Hepatocyte (in vitro differentiated cells): ENCODE measurements around the gene BCOR. TPM values are rescaled to one million over a fixed set of nuclear protein-coding genes. Genes with fewer than 3 reads are reported as not detected.
A peak's percentile ranks its signal among the peaks of the same experiment; 100 is the strongest.

Experiments
- DNase-seq: peaks from one replicate; pipeline ENCODE4 v3.0.0-alpha.2; 2016; ENCODE audit warnings: low spot score
- H2AFZ ChIP-seq: fragments of 200-600 bp; sonication (generic); 2 replicates; pipeline ENCODE4 v1.6.0; 2016; ENCODE audit warnings: antibody characterized with exemption, mild to moderate bottlenecking
- H3K27ac ChIP-seq: fragments of 200-600 bp; sonication (generic); 2 replicates; pipeline ENCODE4 v1.5.1; 2016; ENCODE audit warnings: mild to moderate bottlenecking
- H3K27me3 ChIP-seq: fragments of 200-600 bp; sonication (generic); 2 replicates; pipeline ENCODE4 v1.6.1; 2016
- H3K36me3 ChIP-seq: fragments of 200-600 bp; sonication (generic); replicated peaks from 2 replicates; pipeline ENCODE4 v1.5.1; 2016; ENCODE audit warnings: low read depth; ENCODE audit not compliant: insufficient read depth
- H3K4me1 ChIP-seq: fragments of 200-600 bp; sonication (generic); 2 replicates; pipeline ENCODE4 v1.5.1; 2016; ENCODE audit warnings: mild to moderate bottlenecking, moderate library complexity; ENCODE audit not compliant: insufficient read depth
- H3K4me2 ChIP-seq: fragments of 200-600 bp; sonication (generic); 2 replicates; pipeline ENCODE4 v1.6.0; 2016
- H3K4me3 ChIP-seq: fragments of 200-600 bp; sonication (generic); 2 replicates; pipeline ENCODE4 v1.5.1; 2016; ENCODE audit warnings: mild to moderate bottlenecking
- H3K79me2 ChIP-seq: fragments of 200-600 bp; sonication (generic); 2 replicates; pipeline ENCODE4 v1.6.0; 2017; ENCODE audit warnings: mild to moderate bottlenecking
- H3K9me2 ChIP-seq: fragments of 200-600 bp; sonication (generic); replicated peaks from 2 replicates; pipeline ENCODE4 v1.6.0; 2017; ENCODE audit warnings: mild to moderate bottlenecking; ENCODE audit not compliant: insufficient read depth
- H3K9me3 ChIP-seq: fragments of 200-600 bp; sonication (generic); 2 replicates; pipeline ENCODE4 v1.5.1; 2016; ENCODE audit warnings: low read depth, mild to moderate bottlenecking
- H4K20me1 ChIP-seq: fragments of 200-600 bp; sonication (generic); 2 replicates; pipeline ENCODE4 v1.6.0; 2016; ENCODE audit warnings: mild to moderate bottlenecking; ENCODE audit not compliant: insufficient read depth, poor library complexity, severe bottlenecking
- EZH2 ChIP-seq: fragments of 200-600 bp; sonication (generic); IDR thresholded peaks from 2 replicates; pipeline ENCODE4 v1.6.1; 2016; ENCODE audit warnings: antibody characterized with exemption, mild to moderate bottlenecking, borderline replicate concordance
- EZH2phosphoT487 ChIP-seq: fragments of 200-600 bp; sonication (generic); IDR thresholded peaks from one replicate; pipeline ENCODE4 v1.6.1; 2018; ENCODE audit warnings: antibody characterized with exemption, mild to moderate bottlenecking, low read depth, moderate library complexity; ENCODE audit not compliant: unreplicated experiment, severe bottlenecking
- WGBS: methylation state at CpG from one replicate; pipeline ENCODE4 v1.1.6; 2016; ENCODE audit warnings: low lambda C conversion rate; ENCODE audit errors: missing lambda C conversion rate; 5-methylcytosine and 5-hydroxymethylcytosine counted together
- polyA plus RNA-seq: library from polyadenylated mRNA; unstranded; fragments of >200 nt; fragmentation: Nextera tagmentation; extraction: Ambion mirVana; gene quantifications from 2 replicates; pipeline ENCODE4 v1.2.1, GENCODE V29; 2016
- total RNA-seq: library from RNA; depleted of rRNA; stranded (reverse); fragments of >200 nt; gene quantifications from 2 replicates; pipeline ENCODE4 v1.2.3, GENCODE V29; 2014
- TF ChIP-seq, protein P1 (sequence below): fragments of 200-600 bp; sonication (generic); IDR thresholded peaks from 2 replicates; pipeline ENCODE4 v1.5.1; 2016; ENCODE audit warnings: antibody characterized with exemption, mild to moderate bottlenecking; ENCODE audit not compliant: poor library complexity

The BCOR gene
- 22.7 and 22.9 TPM in 2 replicates for total RNA-seq
- polyA plus RNA-seq, result 13.6 and 15.3 TPM in 2 replicates

DNA sequence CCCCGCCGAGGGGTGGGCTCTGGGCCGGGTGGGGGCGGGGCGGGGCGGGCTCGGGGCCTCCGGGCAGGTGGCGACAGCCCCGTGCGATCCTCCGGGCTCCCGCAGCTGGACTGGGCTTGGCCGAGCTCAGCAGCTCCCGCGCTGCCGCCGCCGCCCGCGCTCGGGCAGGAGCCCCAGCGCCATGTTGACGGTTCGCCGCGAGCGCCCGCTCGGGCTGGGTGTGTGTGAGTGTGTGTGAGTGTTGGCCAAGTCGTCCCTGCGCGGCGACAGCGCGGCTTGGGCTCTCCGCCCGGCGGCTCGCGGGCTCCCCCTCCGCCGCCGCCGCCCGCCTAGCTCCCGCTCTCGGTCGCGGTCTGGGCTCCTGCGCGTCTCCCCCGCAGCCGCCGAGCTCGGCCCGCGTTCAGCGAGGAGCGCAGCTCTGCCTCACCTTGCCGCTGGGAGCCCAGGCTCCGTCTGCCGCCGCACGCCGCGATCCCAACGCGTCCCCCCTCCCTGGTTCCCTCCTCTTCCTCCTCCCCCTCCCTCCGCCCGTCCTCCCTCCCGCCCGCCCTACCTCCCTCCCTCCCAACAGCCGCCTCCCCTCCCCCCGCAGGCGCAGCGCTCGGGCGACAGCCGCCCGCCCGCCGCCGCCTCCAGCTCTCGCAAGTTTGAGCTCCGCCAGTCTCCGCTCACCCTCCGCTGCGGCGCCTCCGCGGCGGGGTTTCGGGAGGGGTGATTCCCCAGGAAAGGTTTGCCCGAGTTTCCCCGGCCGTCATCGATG is at the start of gene BCOR:
Gene BCOR (minus strand): TSS at position 455 of the 760 bp plus-strand sequence. CDS start 20,029 bp downstream, outside the sequence.
- peak within 1 kb of the TSS; percentile 56 for H2AFZ ChIP-seq
- 10% methylated on average over 52 of the region's 98 CpGs for WGBS
- DNase-seq, result peak; percentile 89

GRCh38 chrX:40147126-40147952 is 49.6 kb upstream of the BCOR start:
- H3K4me3 ChIP-seq, result peak overlapping the region; percentile 61
- peak overlapping the region; percentile 78 for H3K27ac ChIP-seq
- TF ChIP-seq, protein P1, sequence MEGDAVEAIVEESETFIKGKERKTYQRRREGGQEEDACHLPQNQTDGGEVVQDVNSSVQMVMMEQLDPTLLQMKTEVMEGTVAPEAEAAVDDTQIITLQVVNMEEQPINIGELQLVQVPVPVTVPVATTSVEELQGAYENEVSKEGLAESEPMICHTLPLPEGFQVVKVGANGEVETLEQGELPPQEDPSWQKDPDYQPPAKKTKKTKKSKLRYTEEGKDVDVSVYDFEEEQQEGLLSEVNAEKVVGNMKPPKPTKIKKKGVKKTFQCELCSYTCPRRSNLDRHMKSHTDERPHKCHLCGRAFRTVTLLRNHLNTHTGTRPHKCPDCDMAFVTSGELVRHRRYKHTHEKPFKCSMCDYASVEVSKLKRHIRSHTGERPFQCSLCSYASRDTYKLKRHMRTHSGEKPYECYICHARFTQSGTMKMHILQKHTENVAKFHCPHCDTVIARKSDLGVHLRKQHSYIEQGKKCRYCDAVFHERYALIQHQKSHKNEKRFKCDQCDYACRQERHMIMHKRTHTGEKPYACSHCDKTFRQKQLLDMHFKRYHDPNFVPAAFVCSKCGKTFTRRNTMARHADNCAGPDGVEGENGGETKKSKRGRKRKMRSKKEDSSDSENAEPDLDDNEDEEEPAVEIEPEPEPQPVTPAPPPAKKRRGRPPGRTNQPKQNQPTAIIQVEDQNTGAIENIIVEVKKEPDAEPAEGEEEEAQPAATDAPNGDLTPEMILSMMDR, result no peak
- TF ChIP-seq EZH2, result peak; percentile 46
- TF ChIP-seq EZH2phosphoT487, result no peak
- WGBS, result 62% methylated on average over 47 of the region's 50 CpGs
- H3K4me1 ChIP-seq, result peaks cover 56% of the 10 kb centered on the region
- H4K20me1 ChIP-seq, result no peaks in the 10 kb centered on the region
- H2AFZ ChIP-seq, result no peak overlapping the region
- DNase-seq, result peak; percentile 6
- peak overlapping the region; percentile 99 for H3K4me2 ChIP-seq
- no peaks in the 10 kb centered on the region for H3K9me3 ChIP-seq
- peaks cover 76% of the 10 kb centered on the region for H3K27me3 ChIP-seq
- H3K9me2 ChIP-seq, result no peaks in the 10 kb centered on the region
- H3K79me2 ChIP-seq, result peaks cover 8% of the 10 kb centered on the region
- no peaks in the 10 kb centered on the region for H3K36me3 ChIP-seq

More for the DNA sequence above, at the start of gene BCOR:
- Histone ChIP-seq H3K9me3 (no peaks in the 10 kb centered on the region), H3K27ac (peak within 1 kb of the TSS; percentile 88), H3K4me2 (peak within 1 kb of the TSS; percentile 99), H3K4me1 (peaks cover 44% of the 10 kb centered on the region), H3K9me2 (no peaks in the 10 kb centered on the region), H3K79me2 (peaks cover 49% of the 10 kb centered on the region), H3K4me3 (peak within 1 kb of the TSS; percentile 86), H3K36me3 (no peaks in the 10 kb centered on the region), H4K20me1 (peaks cover 29% of the 10 kb centered on the region), H3K27me3 (peaks cover 57% of the 10 kb centered on the region)
- TF ChIP-seq EZH2phosphoT487 (no peak), EZH2 (no peak)
- TF ChIP-seq, protein P1, result no peak

- no peaks in the 10 kb centered on the region for H3K36me3 ChIP-seq
- WGBS, result 10% methylated on average over 42 of the region's 77 CpGs
- no peaks in the 10 kb centered on the region for H3K9me3 ChIP-seq
- H3K79me2 ChIP-seq, result peaks cover 8% of the 10 kb centered on the region
- no peaks in the 10 kb centered on the region for H4K20me1 ChIP-seq
- no peak for TF ChIP-seq EZH2
- TF ChIP-seq, protein P1, result no peak
- TF ChIP-seq EZH2phosphoT487, result peak; percentile 7
- H3K27me3 ChIP-seq, result peaks cover 73% of the 10 kb centered on the region
- peaks cover 52% of the 10 kb centered on the region for H3K4me1 ChIP-seq
- peak overlapping the region; percentile 99 for H3K4me2 ChIP-seq
- H3K27ac ChIP-seq, result no peak overlapping the region
- DNase-seq, result peak; percentile 75
- peak overlapping the region; percentile 22 for H2AFZ ChIP-seq
- H3K4me3 ChIP-seq, result peak overlapping the region; percentile 61
- H3K9me2 ChIP-seq, result no peaks in the 10 kb centered on the region
Observed at GRCh38 chrX:40146262-40147125, 48.7 kb upstream of the BCOR start.
